Measurements from ENCODE around the gene NINJ2.

DNA sequence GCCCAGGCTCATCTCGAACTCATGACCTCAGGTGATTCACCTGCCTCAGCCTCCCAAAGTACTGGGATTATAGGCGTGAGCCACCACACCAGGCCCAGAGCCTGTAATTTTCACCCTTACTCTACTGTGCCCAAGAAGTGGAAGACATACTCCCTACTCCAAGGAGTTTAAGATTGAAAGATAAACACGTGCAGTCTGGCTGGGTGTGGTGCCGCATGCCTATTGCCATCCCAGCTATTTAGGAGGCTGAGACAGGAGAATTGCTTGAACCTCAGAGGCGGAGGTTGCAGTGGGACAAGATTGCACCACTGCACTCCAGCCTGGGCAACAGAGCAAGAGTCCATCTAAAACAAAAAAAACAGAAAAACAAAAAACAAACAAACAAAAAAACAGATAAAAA, 90.0 kb downstream of the NINJ2 start:
- TF ChIP-seq POLR2A (IDR thresholded peaks at IDR 0.05): no peak
- TF ChIP-seq, protein P1, sequence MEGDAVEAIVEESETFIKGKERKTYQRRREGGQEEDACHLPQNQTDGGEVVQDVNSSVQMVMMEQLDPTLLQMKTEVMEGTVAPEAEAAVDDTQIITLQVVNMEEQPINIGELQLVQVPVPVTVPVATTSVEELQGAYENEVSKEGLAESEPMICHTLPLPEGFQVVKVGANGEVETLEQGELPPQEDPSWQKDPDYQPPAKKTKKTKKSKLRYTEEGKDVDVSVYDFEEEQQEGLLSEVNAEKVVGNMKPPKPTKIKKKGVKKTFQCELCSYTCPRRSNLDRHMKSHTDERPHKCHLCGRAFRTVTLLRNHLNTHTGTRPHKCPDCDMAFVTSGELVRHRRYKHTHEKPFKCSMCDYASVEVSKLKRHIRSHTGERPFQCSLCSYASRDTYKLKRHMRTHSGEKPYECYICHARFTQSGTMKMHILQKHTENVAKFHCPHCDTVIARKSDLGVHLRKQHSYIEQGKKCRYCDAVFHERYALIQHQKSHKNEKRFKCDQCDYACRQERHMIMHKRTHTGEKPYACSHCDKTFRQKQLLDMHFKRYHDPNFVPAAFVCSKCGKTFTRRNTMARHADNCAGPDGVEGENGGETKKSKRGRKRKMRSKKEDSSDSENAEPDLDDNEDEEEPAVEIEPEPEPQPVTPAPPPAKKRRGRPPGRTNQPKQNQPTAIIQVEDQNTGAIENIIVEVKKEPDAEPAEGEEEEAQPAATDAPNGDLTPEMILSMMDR (IDR thresholded peaks at IDR 0.05): no peak
